LNCAP (cell line): ENCODE measurements around the gene CEP126.

ENCODE experiments used
- CTCF ChIP-seq: fragments of 450-650 bp; IDR thresholded peaks from 2 replicates; pipeline ENCODE4 v1.5.1; 2017; ENCODE audit warnings: mild to moderate bottlenecking

Gene CEP126

DNA sequence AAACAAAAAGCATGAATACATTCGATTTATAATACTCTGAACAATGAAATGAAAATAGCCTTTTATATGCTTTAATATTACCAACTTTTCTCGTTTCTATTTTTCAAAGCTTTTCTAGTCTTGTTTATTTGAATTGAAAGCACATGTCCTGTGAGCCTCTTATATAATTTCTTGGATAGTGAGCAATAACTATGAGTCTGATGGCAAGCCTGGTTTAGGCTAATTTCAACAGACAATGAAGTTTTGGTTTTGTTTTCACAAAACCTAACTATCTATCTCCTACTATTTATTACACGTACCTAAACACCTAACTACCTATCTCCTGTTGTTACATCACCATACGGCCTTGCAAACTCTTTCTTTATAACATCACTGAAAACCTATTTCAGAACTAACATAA lies 29.2 kb upstream of the CEP126 start:
- TF ChIP-seq CTCF: no peak

- no peak for TF ChIP-seq CTCF
Measured at GRCh38 chr11:101889767-101890166, 25.0 kb upstream of the CEP126 start.

GRCh38 chr11:101894505-101894904 lies 20.3 kb upstream of the CEP126 start:
- TF ChIP-seq CTCF: no peak

GRCh38 chr11:101907815-101908214 lies 7.0 kb upstream of the CEP126 start:
- TF ChIP-seq CTCF: no peak

DNA sequence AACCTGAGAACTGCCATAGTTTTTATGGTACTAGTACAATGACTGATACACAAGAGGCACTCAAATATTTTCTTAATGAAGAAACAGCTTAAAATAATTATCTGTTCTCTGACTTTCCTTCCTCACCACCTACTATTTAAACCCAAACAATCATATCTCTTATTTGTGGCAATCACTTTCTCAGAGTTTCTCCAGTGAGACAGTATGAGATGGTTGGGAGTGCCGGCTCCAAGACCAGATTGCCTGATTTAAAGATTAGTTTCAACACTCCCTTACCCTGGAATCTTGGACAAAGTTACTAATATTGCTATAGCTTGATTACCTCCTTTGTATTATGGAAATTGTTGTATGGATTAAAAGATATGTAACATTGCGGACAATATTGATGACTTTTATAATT lies 5.7 kb upstream of the CEP126 start:
- TF ChIP-seq CTCF: no peak

GRCh38 chr11:101912823-101913284 lies 2.0 kb upstream of the CEP126 start:
- TF ChIP-seq CTCF: peak; percentile 44

DNA sequence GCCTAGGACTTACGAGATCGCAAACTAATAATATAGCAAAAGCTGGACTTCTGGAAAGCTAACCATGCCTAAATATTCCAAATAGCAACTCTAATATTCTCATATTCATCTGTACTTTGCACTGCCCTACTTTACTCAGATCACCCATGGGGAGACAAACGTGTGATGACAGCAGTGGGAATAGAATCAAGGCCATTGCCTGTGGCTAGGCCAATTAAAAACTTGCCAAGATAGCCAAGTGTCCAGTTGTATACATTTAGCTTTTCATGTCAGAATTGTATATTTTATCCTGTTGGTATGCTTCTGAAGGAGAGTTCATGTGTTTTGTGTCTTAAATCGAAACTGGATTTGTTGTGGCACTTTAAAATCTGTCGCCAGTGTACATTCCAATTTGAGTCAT lies 1.2 kb upstream of the CEP126 start:
- TF ChIP-seq CTCF: no peak

- TF ChIP-seq CTCF: no peak
Measured at GRCh38 chr11:101914341-101914737, 471 bp upstream of the CEP126 start.
